HEK293 (cell line): ENCODE data around the gene PSORS1C2.

Source experiments
- CTCF ChIA-PET: fragments of 350-600 bp; formaldehyde crosslinking; extraction: SDS; loops from one replicate; lab custom pipeline; 2021; ENCODE audit warnings: antibody characterized with exemption; lab: Yijun Ruan, JAX
- POLR2A ChIA-PET: fragments of 300-600 bp; formaldehyde crosslinking; extraction: SDS; loops from one replicate; lab custom pipeline; 2020; ENCODE audit warnings: antibody characterized with exemption, inconsistent platforms; lab: Yijun Ruan, JAX
- H3K27ac ChIP-seq: fragments of 200-500 bp; sonication (Bioruptor generic); 2 replicates; pipeline ENCODE4 v1.5.1; 2014; ENCODE audit warnings: low read depth, low read length, control low read depth, inconsistent platforms; ENCODE audit errors: extremely low read depth
- H3K36me3 ChIP-seq, 2 experiments: fragments of 200-500 bp in 1 of 2; sonication (Bioruptor generic) in 1 of 2; 1 replicate in 1 of 2; 2 replicates in 1 of 2; pipeline ENCODE4 v1.5.1; 2014 to 2017; ENCODE audit warnings: inconsistent platforms in 2 of 2, low read length in 2 of 2; ENCODE audit not compliant: control insufficient read depth in 2 of 2, insufficient read depth in 1 of 2
- H3K4me1 ChIP-seq: fragments of 200-500 bp; sonication (Bioruptor generic); 2 replicates; pipeline ENCODE4 v1.5.1; 2014; ENCODE audit warnings: mild to moderate bottlenecking, low read length, inconsistent platforms; ENCODE audit not compliant: control insufficient read depth, insufficient read depth
- H3K4me3 ChIP-seq: 2 replicates; pipeline ENCODE4 v1.5.1; 2011; ENCODE audit warnings: low read depth, mild to moderate bottlenecking, control low read depth, low read length, moderate library complexity
- H3K9me3 ChIP-seq: fragments of 200-500 bp; sonication (Bioruptor generic); 2 replicates; pipeline ENCODE4 v1.5.1; 2014; ENCODE audit warnings: low read depth, low read length, inconsistent platforms; ENCODE audit not compliant: control insufficient read depth, insufficient read depth
- FEZF1 ChIP-seq: fragments of 450-650 bp; formaldehyde crosslinking; IDR thresholded peaks from 2 replicates; pipeline ENCODE4 v1.5.1; 2016; ENCODE audit warnings: missing biosample characterization, missing genetic modification characterization
- GLI4 ChIP-seq: fragments of 450-650 bp; formaldehyde crosslinking; IDR thresholded peaks from 2 replicates; pipeline ENCODE4 v1.5.1; 2016; ENCODE audit warnings: missing biosample characterization, missing genetic modification characterization
- GLIS2 ChIP-seq: fragments of 450-650 bp; formaldehyde crosslinking; IDR thresholded peaks from 2 replicates; pipeline ENCODE4 v1.5.1; 2016; ENCODE audit warnings: missing biosample characterization, missing genetic modification characterization
- PATZ1 ChIP-seq: fragments of 450-650 bp; formaldehyde crosslinking; IDR thresholded peaks from 2 replicates; pipeline ENCODE4 v1.5.1; 2016; ENCODE audit warnings: missing biosample characterization, missing genetic modification characterization
- PRDM10 ChIP-seq: fragments of 450-650 bp; formaldehyde crosslinking; IDR thresholded peaks from 2 replicates; pipeline ENCODE4 v1.5.1; 2016; ENCODE audit warnings: missing biosample characterization, missing genetic modification characterization
- TCF7L2 ChIP-seq: IDR thresholded peaks from 2 replicates; pipeline ENCODE4 v1.6.1; 2011; ENCODE audit warnings: low read depth, mild to moderate bottlenecking, inconsistent platforms, low read length, moderate library complexity, borderline replicate concordance
- ZNF121 ChIP-seq: fragments of 450-650 bp; formaldehyde crosslinking; IDR thresholded peaks from 2 replicates; pipeline ENCODE4 v1.5.1; 2016; ENCODE audit warnings: missing biosample characterization, missing genetic modification characterization
- ZNF133 ChIP-seq: fragments of 450-650 bp; formaldehyde crosslinking; IDR thresholded peaks from 2 replicates; pipeline ENCODE4 v1.5.1; 2016; ENCODE audit warnings: missing biosample characterization, missing genetic modification characterization
- ZNF214 ChIP-seq: fragments of 450-650 bp; formaldehyde crosslinking; IDR thresholded peaks from 2 replicates; pipeline ENCODE4 v1.5.1; 2017; ENCODE audit warnings: missing biosample characterization, mild to moderate bottlenecking, missing genetic modification characterization, borderline replicate concordance
- ZNF23 ChIP-seq: fragments of 450-650 bp; formaldehyde crosslinking; IDR thresholded peaks from 2 replicates; pipeline ENCODE4 v1.5.1; 2016; ENCODE audit warnings: missing biosample characterization, missing genetic modification characterization, borderline replicate concordance
- ZNF366 ChIP-seq: fragments of 450-650 bp; formaldehyde crosslinking; conservative IDR thresholded peaks from 2 replicates; pipeline ENCODE4 v1.5.1; 2016; ENCODE audit warnings: missing biosample characterization, missing genetic modification characterization
- ZNF391 ChIP-seq: fragments of 450-650 bp; formaldehyde crosslinking; IDR thresholded peaks from 2 replicates; pipeline ENCODE4 v1.5.1; 2016; ENCODE audit warnings: low read depth, missing biosample characterization, missing genetic modification characterization, borderline replicate concordance
- ZNF600 ChIP-seq: fragments of 450-650 bp; formaldehyde crosslinking; IDR thresholded peaks from 2 replicates; pipeline ENCODE4 v1.5.1; 2016; ENCODE audit warnings: missing biosample characterization, missing genetic modification characterization
- ZNF624 ChIP-seq: fragments of 450-650 bp; formaldehyde crosslinking; IDR thresholded peaks from 2 replicates; pipeline ENCODE4 v1.5.1; 2017; ENCODE audit warnings: missing biosample characterization, missing genetic modification characterization
- ZNF747 ChIP-seq: fragments of 450-650 bp; formaldehyde crosslinking; IDR thresholded peaks from 2 replicates; pipeline ENCODE4 v1.5.1; 2016; ENCODE audit warnings: missing biosample characterization, missing genetic modification characterization
- ZNF776 ChIP-seq: fragments of 450-650 bp; formaldehyde crosslinking; IDR thresholded peaks from 2 replicates; pipeline ENCODE4 v1.5.0; 2017; ENCODE audit warnings: missing biosample characterization, missing genetic modification characterization, borderline replicate concordance
- ZNF837 ChIP-seq: fragments of 450-650 bp; formaldehyde crosslinking; IDR thresholded peaks from 2 replicates; pipeline ENCODE4 v1.5.1; 2016; ENCODE audit warnings: missing biosample characterization, missing genetic modification characterization
- TF ChIP-seq, protein P1 (sequence below): fragments of 450-650 bp; formaldehyde crosslinking; IDR thresholded peaks from 2 replicates; pipeline ENCODE4 v1.5.1; 2017; ENCODE audit warnings: missing biosample characterization, missing genetic modification characterization

PSORS1C2 gene

DNA sequence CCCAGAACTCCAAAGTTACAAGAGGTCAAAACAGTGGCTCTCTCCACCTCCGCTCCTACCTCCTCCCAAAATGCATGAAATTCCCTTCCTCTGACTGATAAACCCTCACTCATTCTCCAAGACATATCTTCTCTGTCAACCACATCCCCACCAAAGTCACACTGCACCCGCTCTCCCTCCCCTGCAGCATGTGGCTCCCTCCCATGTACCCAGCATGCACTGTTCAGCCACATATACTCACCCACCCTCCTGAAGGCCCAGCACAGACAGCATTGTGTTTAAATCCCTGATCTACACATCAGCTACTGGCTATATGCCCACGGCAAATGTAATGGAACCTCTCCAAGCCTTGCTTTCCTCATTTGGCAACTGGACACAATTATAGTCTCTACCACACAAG lies 37.1 kb upstream of the PSORS1C2 start:
- Histone ChIP-seq H3K27ac (no peak overlapping the region), H3K4me3 (no peak overlapping the region), H3K4me1 (no peaks in the 10 kb centered on the region), H3K36me3 (no peaks in the 10 kb centered on the region), H3K9me3 (no peaks in the 10 kb centered on the region)
- TF ChIP-seq FEZF1 (no peak), ZNF366 (tag by site-specific recombination) (no peak), ZNF600 (tag by site-specific recombination) (peak; percentile 53), PRDM10 (tag by site-specific recombination) (0 out of 2 replicates have a peak, but pooled peaks have one; percentile 20), ZNF121 (tag by site-specific recombination) (no peak), ZNF624 (tag by site-specific recombination) (no peak), ZNF747 (no peak)
- TF ChIP-seq, protein P1, sequence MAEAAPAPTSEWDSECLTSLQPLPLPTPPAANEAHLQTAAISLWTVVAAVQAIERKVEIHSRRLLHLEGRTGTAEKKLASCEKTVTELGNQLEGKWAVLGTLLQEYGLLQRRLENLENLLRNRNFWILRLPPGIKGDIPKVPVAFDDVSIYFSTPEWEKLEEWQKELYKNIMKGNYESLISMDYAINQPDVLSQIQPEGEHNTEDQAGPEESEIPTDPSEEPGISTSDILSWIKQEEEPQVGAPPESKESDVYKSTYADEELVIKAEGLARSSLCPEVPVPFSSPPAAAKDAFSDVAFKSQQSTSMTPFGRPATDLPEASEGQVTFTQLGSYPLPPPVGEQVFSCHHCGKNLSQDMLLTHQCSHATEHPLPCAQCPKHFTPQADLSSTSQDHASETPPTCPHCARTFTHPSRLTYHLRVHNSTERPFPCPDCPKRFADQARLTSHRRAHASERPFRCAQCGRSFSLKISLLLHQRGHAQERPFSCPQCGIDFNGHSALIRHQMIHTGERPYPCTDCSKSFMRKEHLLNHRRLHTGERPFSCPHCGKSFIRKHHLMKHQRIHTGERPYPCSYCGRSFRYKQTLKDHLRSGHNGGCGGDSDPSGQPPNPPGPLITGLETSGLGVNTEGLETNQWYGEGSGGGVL (tag by site-specific recombination), result peak; percentile 53
- ChIA-PET POLR2A (interaction anchor here (0.7 kb wide), 1 partner anchor 17 kb away, joined by 3 read pairs; the partner anchor contains the start of gene TCF19), CTCF (interaction anchor here (0.8 to 1.0 kb wide), 2 partner anchors 10 to 191 kb away, joined by 5 read pairs; no protein-coding TSS in a partner anchor)

DNA sequence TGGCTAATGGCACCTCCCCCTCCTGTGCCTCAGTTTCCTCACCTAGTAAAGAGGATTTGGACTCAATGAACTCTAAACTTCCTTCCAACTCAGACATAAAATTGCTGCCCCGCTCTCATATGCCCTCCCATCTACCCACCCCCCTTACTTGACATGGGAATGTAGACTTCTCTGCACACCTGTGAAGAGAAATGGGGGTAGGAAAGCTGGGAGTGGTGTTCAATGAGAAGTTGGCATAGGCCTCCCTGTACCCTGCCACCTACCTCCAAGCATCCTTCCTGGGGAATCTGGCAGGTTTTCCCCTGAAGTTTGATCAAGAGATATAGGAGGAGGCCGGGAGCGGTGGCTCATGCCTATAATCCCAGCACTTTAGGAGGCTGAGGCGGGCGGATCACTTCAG lies 35.5 kb upstream of the PSORS1C2 start:
- CTCF ChIA-PET, result no interaction called here
- H3K4me3 ChIP-seq, result no peak overlapping the region
- no peaks in the 10 kb centered on the region for H3K36me3 ChIP-seq
- no peak overlapping the region for H3K27ac ChIP-seq
- POLR2A ChIA-PET, result interaction anchor here (1.5 kb wide), 1 partner anchor 16 kb away, joined by 4 read pairs; the partner anchor contains the start of gene TCF19
- TF ChIP-seq ZNF837 (no peak), ZNF391 (tag by site-specific recombination) (no peak), ZNF23 (tag by site-specific recombination) (no peak), ZNF133 (tag by site-specific recombination) (no peak), ZNF214 (tag by site-specific recombination) (no peak), ZNF776 (tag by site-specific recombination) (no peak), TCF7L2 (no peak)
- H3K4me1 ChIP-seq, result no peaks in the 10 kb centered on the region
- H3K9me3 ChIP-seq, result no peaks in the 10 kb centered on the region

DNA sequence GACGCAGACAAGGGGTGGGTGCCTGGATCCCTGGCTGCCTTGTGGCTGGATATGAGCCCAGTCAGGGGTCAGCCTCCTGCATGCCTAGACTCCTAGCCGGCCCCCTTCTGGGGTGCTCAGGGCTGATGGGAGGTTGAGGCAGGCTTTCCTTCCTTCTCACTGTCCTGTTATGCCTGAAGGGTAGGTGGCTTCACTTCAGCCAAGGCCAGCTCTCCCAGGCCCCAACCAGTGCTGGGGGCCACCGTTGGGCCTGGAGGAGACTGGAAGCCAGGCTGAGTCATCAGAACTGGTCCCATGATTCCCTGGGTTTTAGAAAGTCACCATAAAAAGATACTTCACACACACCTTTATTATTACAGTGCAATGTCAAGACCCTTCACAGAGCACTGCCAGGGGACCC lies 34.5 kb upstream of the PSORS1C2 start:
- no peaks in the 10 kb centered on the region for H3K4me1 ChIP-seq
- no peak overlapping the region for H3K27ac ChIP-seq
- no peaks in the 10 kb centered on the region for H3K9me3 ChIP-seq
- CTCF ChIA-PET, result interaction anchor here (0.6 kb wide), 1 partner anchor 79 kb away, joined by 3 read pairs; no protein-coding TSS in a partner anchor
- H3K4me3 ChIP-seq, result no peak overlapping the region
- POLR2A ChIA-PET, result no interaction called here
- H3K36me3 ChIP-seq, result no peaks in the 10 kb centered on the region
- TF ChIP-seq GLI4 (tag by site-specific recombination), result no peak
- TF ChIP-seq GLIS2 (tag by site-specific recombination), result peak; percentile 52
- TF ChIP-seq PATZ1 (tag by site-specific recombination), result 0 out of 2 replicates have a peak, but pooled peaks have one; percentile 23
- TF ChIP-seq, all 188 proteins: peak for 2
